HG03103 (cell line): ENCODE measurements around the gene MAP3K1.
A peak's percentile ranks its signal among the peaks of the same experiment; 100 is the strongest.
"Not testable (repeated sequence)": the region's sequence is repeated elsewhere in the genome, so short reads cannot be mapped to it uniquely, and the experiment has no call there.

Experiments used
- ATAC-seq: cut with Tn5 transposase; IDR thresholded peaks from one replicate; pipeline ENCODE4 v1.9.1; 2021; ENCODE audit warnings: low read depth; ENCODE audit not compliant: unreplicated experiment

The MAP3K1 gene

GRCh38 chr5:56814963-56815657 is at the start of gene MAP3K1:
TSS of gene MAP3K1 (plus strand) at chr5:56815549. CDS start at chr5:56815574, 25 bp downstream.
- peak; percentile 41 for ATAC-seq

- ATAC-seq = no peak
Measured at GRCh38 chr5:56766926-56767325, 48.4 kb upstream of the MAP3K1 start.

- no peak for ATAC-seq
Measured at GRCh38 chr5:56769875-56770604, 45.3 kb upstream of the MAP3K1 start.

GRCh38 chr5:56772767-56773166 is 42.6 kb upstream of the MAP3K1 start:
- no peak for ATAC-seq

GRCh38 chr5:56774957-56775356 is 40.4 kb upstream of the MAP3K1 start:
- no peak for ATAC-seq

- ATAC-seq = not testable (repeated sequence)
Measured at GRCh38 chr5:56776212-56776846, 39.0 kb upstream of the MAP3K1 start.

GRCh38 chr5:56783261-56783660 is 32.1 kb upstream of the MAP3K1 start:
- no peak for ATAC-seq

GRCh38 chr5:56786346-56786745 is 29.0 kb upstream of the MAP3K1 start:
- no peak for ATAC-seq

- ATAC-seq = no peak
Measured at GRCh38 chr5:56791396-56791795, 24.0 kb upstream of the MAP3K1 start.

- no peak for ATAC-seq
Measured at GRCh38 chr5:56798521-56798920, 16.8 kb upstream of the MAP3K1 start.

GRCh38 chr5:56800186-56800585 is 15.2 kb upstream of the MAP3K1 start:
- no peak for ATAC-seq

- no peak for ATAC-seq
Measured at GRCh38 chr5:56801256-56801655, 14.1 kb upstream of the MAP3K1 start.

GRCh38 chr5:56802205-56802604 is 13.1 kb upstream of the MAP3K1 start:
- no peak for ATAC-seq

- ATAC-seq = no peak
Measured at GRCh38 chr5:56803025-56803424, 12.3 kb upstream of the MAP3K1 start.

GRCh38 chr5:56803894-56804293 is 11.5 kb upstream of the MAP3K1 start:
- ATAC-seq = no peak

- no peak for ATAC-seq
Measured at GRCh38 chr5:56807679-56808078, 7.7 kb upstream of the MAP3K1 start.

- ATAC-seq = no peak
Measured at GRCh38 chr5:56808211-56808610, 7.1 kb upstream of the MAP3K1 start.

- no peak for ATAC-seq
Measured at GRCh38 chr5:56810826-56811225, 4.5 kb upstream of the MAP3K1 start.

GRCh38 chr5:56812110-56812509 is 3.2 kb upstream of the MAP3K1 start:
- no peak for ATAC-seq

- no peak for ATAC-seq
Measured at GRCh38 chr5:56813302-56813701, 2.0 kb upstream of the MAP3K1 start.

GRCh38 chr5:56814361-56814962 is 887 bp upstream of the MAP3K1 start:
- ATAC-seq = no peak
